Parathyroid adenoma (tissue), 2 donors: Measurements from ENCODE around the gene DNAJA1.
"Not testable (repeated sequence)": the region's sequence is repeated elsewhere in the genome, so short reads cannot be mapped to it uniquely, and the experiment has no call there.

Source experiments
- H2AFZ ChIP-seq: fragments of 300-600 bp; sonication (generic); one replicate; pipeline ENCODE4 v1.7.0; 2017; ENCODE audit warnings: antibody characterized with exemption, mild to moderate bottlenecking
- H3K27ac ChIP-seq: fragments of 300-600 bp; sonication (generic); one replicate; pipeline ENCODE4 v1.7.0; 2017
- H3K27me3 ChIP-seq: fragments of 300-600 bp; sonication (generic); one replicate; pipeline ENCODE4 v1.7.0; 2017; ENCODE audit warnings: low read length; ENCODE audit not compliant: control insufficient read depth, insufficient read depth
- H3K36me3 ChIP-seq: fragments of 300-600 bp; sonication (generic); one replicate; pipeline ENCODE4 v1.7.0; 2017; ENCODE audit warnings: low read length; ENCODE audit not compliant: control insufficient read depth, insufficient read depth
- H3K4me1 ChIP-seq: fragments of 300-600 bp; sonication (generic); one replicate; pipeline ENCODE4 v1.7.0; 2017; ENCODE audit warnings: control low read depth
- H3K4me2 ChIP-seq: fragments of 300-600 bp; sonication (generic); one replicate; pipeline ENCODE4 v1.7.0; 2017; ENCODE audit warnings: low read length
- H3K4me3 ChIP-seq: fragments of 300-600 bp; sonication (generic); one replicate; pipeline ENCODE4 v1.7.0; 2017; ENCODE audit warnings: low read depth, low read length
- H3K79me2 ChIP-seq: fragments of 300-600 bp; sonication (generic); one replicate; pipeline ENCODE4 v1.7.0; 2017; ENCODE audit warnings: control low read depth
- H3K9ac ChIP-seq: fragments of 300-600 bp; sonication (generic); one replicate; pipeline ENCODE4 v1.7.0; 2017; ENCODE audit warnings: mild to moderate bottlenecking
- H3K9me3 ChIP-seq: fragments of 300-600 bp; sonication (generic); one replicate; pipeline ENCODE4 v1.7.0; 2017; ENCODE audit warnings: low read length; ENCODE audit not compliant: control insufficient read depth
- TF ChIP-seq, protein P1 (sequence below): fragments of 300-600 bp; sonication (generic); IDR thresholded peaks from one replicate; pipeline ENCODE4 v1.7.0; 2017; ENCODE audit warnings: antibody characterized with exemption, mild to moderate bottlenecking
- donor health status: primary hyperparathyroidism.

Gene DNAJA1

DNA sequence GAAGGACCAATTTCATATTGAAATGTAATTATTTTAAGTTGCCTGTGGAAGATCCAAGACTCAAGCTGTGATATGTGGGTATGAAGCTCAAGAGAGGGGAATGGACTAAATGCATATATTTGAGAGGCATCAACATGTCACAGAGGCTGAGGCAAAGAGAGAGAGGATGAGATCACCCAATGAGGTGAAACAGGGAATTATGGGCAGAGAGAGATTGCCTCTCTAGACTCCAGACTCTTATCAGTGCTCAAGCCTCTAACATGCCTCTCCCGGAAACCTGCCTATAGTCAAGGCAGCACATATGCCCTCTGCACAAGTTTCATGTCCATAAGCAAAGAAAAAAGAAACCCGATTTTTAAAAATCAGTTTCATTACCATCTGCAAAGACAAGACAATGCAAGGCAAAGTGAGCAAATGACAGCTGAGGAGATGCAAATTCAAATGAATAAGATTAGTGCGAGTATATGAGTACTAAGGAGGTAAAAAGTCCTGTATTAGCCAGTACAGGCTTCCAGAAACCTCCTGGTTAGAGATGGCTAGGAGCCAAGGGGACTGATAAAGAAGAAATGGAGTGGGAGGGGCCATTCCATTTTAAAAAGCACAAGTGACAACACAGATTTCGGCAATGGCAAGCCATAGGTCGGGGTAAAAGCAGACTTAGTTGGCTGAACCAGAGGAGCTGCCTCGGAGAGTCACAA is 33.0 kb upstream of the DNAJA1 start:
- TF ChIP-seq, protein P1, sequence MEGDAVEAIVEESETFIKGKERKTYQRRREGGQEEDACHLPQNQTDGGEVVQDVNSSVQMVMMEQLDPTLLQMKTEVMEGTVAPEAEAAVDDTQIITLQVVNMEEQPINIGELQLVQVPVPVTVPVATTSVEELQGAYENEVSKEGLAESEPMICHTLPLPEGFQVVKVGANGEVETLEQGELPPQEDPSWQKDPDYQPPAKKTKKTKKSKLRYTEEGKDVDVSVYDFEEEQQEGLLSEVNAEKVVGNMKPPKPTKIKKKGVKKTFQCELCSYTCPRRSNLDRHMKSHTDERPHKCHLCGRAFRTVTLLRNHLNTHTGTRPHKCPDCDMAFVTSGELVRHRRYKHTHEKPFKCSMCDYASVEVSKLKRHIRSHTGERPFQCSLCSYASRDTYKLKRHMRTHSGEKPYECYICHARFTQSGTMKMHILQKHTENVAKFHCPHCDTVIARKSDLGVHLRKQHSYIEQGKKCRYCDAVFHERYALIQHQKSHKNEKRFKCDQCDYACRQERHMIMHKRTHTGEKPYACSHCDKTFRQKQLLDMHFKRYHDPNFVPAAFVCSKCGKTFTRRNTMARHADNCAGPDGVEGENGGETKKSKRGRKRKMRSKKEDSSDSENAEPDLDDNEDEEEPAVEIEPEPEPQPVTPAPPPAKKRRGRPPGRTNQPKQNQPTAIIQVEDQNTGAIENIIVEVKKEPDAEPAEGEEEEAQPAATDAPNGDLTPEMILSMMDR, result no peak
- Histone ChIP-seq H3K36me3 (no peaks in the 10 kb centered on the region), H3K4me2 (no peak overlapping the region)

DNA sequence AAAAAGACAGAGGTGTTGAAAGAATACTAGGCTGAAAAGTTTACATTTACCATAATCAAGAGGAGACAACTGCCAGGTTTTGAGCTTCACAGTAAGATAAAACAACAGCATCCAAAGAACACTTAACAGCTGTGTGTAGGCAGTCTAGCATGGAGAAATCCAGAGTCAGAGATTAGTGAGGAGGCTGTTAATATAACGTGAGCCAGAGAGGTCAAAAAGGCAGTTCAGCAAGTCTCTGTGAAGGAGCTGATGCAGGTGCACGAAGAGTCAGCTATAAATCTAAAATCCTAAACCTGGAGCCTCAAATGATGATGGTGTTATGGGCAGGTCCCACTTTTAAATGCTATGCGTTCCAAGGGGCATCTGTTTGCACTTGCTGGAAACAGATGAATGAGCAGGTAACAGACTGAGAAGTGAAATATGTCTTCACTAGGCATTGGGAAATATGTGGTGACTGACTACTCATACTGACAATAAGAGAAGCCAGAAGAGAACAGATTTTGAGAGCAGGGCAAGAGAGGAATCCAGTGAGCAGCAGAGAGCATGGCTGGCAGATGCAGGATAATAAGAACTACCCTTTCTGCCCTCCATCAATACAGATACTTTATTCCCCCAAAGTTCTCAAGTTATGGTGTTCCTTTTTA is 32.4 kb upstream of the DNAJA1 start:
- TF ChIP-seq, protein P1, result no peak
- Histone ChIP-seq H3K4me3 (no peak overlapping the region), H3K4me1 (no peaks in the 10 kb centered on the region), H3K4me2 (no peak overlapping the region), H3K9ac (no peak overlapping the region), H3K27me3 (no peaks in the 10 kb centered on the region), H3K9me3 (no peaks in the 10 kb centered on the region), H2AFZ (no peak overlapping the region), H3K79me2 (peaks cover 2% of the 10 kb centered on the region), H3K27ac (no peak overlapping the region), H3K36me3 (no peaks in the 10 kb centered on the region)

More for the DNA sequence above, 33.0 kb upstream of the DNAJA1 start:
- no peaks in the 10 kb centered on the region for H3K9me3 ChIP-seq
- no peak overlapping the region for H2AFZ ChIP-seq
- H3K27ac ChIP-seq, result no peak overlapping the region
- H3K79me2 ChIP-seq, result peaks cover 2% of the 10 kb centered on the region
- no peak overlapping the region for H3K4me3 ChIP-seq
- H3K9ac ChIP-seq, result no peak overlapping the region
- no peaks in the 10 kb centered on the region for H3K4me1 ChIP-seq
- no peaks in the 10 kb centered on the region for H3K27me3 ChIP-seq

DNA sequence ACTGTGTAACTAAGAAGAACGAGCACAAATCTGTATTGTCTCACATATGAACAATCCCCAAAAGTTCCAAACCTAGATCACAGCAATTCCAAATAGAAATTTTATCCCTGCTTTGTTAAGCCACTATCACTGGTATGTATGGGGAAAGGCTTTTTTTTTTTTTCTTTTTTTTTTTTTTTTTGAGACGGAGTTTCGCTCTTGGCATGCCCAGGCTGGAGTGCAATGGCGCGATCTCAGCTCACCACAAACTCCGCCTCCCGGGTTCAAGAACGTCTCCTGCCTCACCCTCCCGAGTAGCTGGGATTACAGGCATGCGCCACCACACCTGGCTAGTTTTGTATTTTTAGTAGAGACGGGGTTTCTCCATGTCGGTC is 24.4 kb upstream of the DNAJA1 start:
- not testable (repeated sequence) for H3K9me3 ChIP-seq, H3K79me2 ChIP-seq, H3K36me3 ChIP-seq, H3K27me3 ChIP-seq, H3K4me1 ChIP-seq, H3K9ac ChIP-seq
- Histone ChIP-seq H3K4me3 (peak overlapping the region; percentile 83), H2AFZ (peak overlapping the region; percentile 94), H3K4me2 (peak overlapping the region; percentile 71), H3K27ac (peak overlapping the region; percentile 85)

DNA sequence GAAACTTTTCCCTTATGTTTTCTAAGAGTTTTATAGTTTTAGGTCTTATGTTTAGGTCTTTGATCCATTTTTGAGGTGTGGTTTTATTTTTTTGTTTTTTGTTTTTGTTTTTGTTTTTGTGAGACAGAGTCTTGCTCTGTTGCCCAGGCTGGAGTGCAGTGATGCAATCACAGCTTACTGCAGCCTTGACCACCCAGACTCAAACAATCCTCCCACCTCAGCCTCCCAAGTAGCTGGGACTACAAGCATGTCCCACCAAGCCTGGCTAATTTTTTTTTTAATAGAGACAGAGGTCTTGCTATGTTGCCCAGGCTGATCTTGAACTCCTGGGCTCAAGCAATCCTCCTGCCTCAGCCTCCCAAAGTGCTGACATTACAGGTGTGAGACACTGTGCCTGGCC is 19.7 kb upstream of the DNAJA1 start:
- not testable (repeated sequence) for H3K9ac ChIP-seq, H3K4me1 ChIP-seq, H3K36me3 ChIP-seq, H3K79me2 ChIP-seq, H2AFZ ChIP-seq, H3K4me3 ChIP-seq, H3K27ac ChIP-seq, H3K27me3 ChIP-seq, H3K4me2 ChIP-seq, H3K9me3 ChIP-seq

- H3K27ac ChIP-seq, result no peak overlapping the region
- TF ChIP-seq, protein P1, result no peak
- H2AFZ ChIP-seq, result no peak overlapping the region
- no peaks in the 10 kb centered on the region for H3K4me1 ChIP-seq
- H3K36me3 ChIP-seq, result no peaks in the 10 kb centered on the region
- no peak overlapping the region for H3K4me2 ChIP-seq
- H3K4me3 ChIP-seq, result no peak overlapping the region
- H3K79me2 ChIP-seq, result peaks cover 2% of the 10 kb centered on the region
- H3K9me3 ChIP-seq, result no peaks in the 10 kb centered on the region
- no peaks in the 10 kb centered on the region for H3K27me3 ChIP-seq
- H3K9ac ChIP-seq, result no peak overlapping the region
These were observed 17.3 kb upstream of the DNAJA1 start for GRCh38 chr9:33007755-33008154.
